Measurements from ENCODE around the gene POLR2I. TPM values are rescaled to one million over a fixed set of nuclear protein-coding genes. Genes with fewer than 3 reads are reported as not detected.
"Not testable (repeated sequence)": the region's sequence is repeated elsewhere in the genome, so short reads cannot be mapped to it uniquely, and the experiment has no call there.

POLR2I gene
- total and polyA plus RNA-seq, 3 donors from 2014 or later, result 106 to 307 (median 116) TPM

DNA sequence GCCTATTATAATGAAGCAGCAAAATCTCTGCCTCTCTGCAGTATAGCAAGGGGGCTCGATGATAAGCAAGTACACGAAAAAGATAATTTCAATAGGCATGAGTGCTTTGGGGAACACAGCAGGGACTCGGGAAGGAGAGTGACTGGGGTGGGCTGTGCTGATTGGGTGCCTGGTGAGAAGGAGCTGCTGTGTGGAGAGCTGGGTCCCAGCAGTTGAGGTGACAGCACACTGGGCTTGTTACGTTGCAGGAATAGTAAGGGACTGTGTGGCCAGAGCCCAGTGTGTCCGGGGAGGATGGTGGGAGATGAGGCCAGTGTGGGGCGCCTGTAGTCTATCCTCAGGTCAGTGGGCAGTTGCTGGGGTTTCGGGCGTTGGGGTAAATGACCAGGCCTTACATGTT lies 42.6 kb downstream of the POLR2I start:
- WGBS, 2 donors, result 85 to 93% methylated on average over 8 of the region's 8 CpGs
- Histone ChIP-seq H3K36me3 (ENCODE audit: low read depth, missing control alignments) (no peaks in the 10 kb centered on the region), H3K4me3 (no peak overlapping the region), H3K9me3 (no peaks in the 10 kb centered on the region), H3K27me3 (no peaks in the 10 kb centered on the region), H3K27ac (no peak overlapping the region), H3K4me1 (no peaks in the 10 kb centered on the region)
- intact Hi-C loops (cut with DNase I; ENCODE audit: low total_unique reads), result no loop called here
- no peak for DNase-seq
- TF ChIP-seq, protein P1, sequence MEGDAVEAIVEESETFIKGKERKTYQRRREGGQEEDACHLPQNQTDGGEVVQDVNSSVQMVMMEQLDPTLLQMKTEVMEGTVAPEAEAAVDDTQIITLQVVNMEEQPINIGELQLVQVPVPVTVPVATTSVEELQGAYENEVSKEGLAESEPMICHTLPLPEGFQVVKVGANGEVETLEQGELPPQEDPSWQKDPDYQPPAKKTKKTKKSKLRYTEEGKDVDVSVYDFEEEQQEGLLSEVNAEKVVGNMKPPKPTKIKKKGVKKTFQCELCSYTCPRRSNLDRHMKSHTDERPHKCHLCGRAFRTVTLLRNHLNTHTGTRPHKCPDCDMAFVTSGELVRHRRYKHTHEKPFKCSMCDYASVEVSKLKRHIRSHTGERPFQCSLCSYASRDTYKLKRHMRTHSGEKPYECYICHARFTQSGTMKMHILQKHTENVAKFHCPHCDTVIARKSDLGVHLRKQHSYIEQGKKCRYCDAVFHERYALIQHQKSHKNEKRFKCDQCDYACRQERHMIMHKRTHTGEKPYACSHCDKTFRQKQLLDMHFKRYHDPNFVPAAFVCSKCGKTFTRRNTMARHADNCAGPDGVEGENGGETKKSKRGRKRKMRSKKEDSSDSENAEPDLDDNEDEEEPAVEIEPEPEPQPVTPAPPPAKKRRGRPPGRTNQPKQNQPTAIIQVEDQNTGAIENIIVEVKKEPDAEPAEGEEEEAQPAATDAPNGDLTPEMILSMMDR (IDR thresholded peaks at IDR 0.05), result no peak
- no peak for TF ChIP-seq POLR2A (IDR thresholded peaks at IDR 0.05)

DNA sequence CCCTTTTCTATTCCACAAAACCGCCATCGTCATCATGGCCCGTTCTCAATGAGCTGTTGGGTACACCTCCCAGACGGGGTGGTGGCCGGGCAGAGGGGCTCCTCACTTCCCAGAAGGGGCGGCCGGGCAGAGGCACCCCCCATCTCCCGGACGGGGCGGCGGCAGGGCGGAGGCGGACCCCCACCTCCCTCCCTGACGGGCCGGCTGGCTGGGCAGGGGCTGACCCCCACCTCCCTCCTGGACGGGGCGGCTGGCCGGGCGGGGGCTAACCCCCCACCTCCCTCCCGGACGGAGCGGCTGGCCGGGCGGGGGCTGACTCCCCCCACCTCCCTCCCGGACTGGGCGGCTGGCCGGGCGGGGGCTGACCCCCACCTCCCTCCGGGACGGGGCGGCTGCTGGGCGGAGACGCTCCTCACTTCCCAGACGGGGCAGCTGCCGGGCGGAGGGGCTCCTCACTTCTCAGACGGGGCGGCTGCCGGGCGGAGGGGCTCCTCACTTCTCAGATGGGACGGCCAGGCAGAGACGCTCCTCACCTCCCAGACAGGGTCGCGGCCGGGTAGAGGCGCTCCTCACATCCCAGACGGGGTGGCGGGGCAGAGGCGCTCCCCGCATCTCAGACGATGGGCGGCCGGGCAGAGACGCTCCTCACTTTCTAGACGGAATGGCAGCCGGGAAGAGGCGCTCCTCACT lies 45.7 kb downstream of the POLR2I start:
- H3K27me3 ChIP-seq; H3K27ac ChIP-seq; H3K36me3 ChIP-seq (ENCODE audit: low read depth, missing control alignments); H3K4me3 ChIP-seq; H3K9me3 ChIP-seq; DNase-seq; intact Hi-C loops (cut with DNase I; ENCODE audit: low total_unique reads); H3K4me1 ChIP-seq: not testable (repeated sequence)
- WGBS, 2 donors, result 85 to 86% methylated on average over 8 to 51 of the region's 57 CpGs

DNA sequence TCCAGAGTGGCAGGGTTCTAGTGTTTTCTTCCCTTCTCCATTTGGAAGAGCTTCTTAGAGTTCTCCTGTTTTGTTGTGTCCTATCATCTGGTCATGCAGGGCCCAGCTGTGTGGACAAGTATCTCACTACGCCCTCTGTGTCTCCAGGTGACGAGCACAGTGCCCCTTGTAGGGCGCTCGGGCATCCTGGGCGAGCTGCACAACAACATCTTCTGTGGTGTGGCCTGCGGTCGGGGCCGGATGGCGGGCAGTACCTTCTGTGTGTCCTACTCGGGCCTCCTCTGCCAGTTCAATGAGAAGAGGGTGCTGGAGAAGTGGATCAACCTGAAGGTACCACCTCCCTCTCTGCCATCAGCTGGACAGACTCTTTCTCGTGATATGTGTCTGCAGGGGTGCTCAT lies 47.0 kb downstream of the POLR2I start:
- no peak for TF ChIP-seq POLR2A (IDR thresholded peaks at IDR 0.05)
- TF ChIP-seq, protein P1 (IDR thresholded peaks at IDR 0.05), result no peak
- H3K27me3 ChIP-seq, result no peaks in the 10 kb centered on the region
- no peaks in the 10 kb centered on the region for H3K4me1 ChIP-seq
- intact Hi-C loops (cut with DNase I; ENCODE audit: low total_unique reads), result no loop called here
- no peak for DNase-seq
- no peaks in the 10 kb centered on the region for H3K9me3 ChIP-seq
- H3K4me3 ChIP-seq, result no peak overlapping the region
- 92 to 96% methylated on average over 7 to 11 of the region's 11 CpGs for WGBS, 2 donors
- no peaks in the 10 kb centered on the region for H3K36me3 ChIP-seq (ENCODE audit: low read depth, missing control alignments)
- H3K27ac ChIP-seq, result no peak overlapping the region

DNA sequence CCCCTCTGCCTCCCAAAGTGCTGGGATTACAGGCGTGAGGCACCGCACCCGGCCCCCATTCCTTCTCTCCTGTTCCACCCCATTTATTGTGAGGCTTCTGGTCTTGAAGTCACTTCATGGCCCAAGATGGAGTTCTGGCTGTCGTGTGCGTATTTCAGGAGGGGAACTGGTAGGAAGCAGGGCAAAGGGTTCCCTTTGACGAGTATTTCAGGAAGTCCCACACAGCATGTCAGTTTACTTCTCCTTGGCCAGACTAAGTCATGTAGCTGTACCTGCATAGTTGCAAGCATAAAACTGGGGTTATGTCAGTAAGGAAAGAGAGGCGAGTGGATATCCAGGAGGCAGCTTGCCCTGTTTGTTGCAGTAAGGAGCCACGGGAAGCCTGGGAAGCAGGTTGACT lies 49.8 kb downstream of the POLR2I start:
- TF ChIP-seq POLR2A (IDR thresholded peaks at IDR 0.05), result no peak
- H3K4me1 ChIP-seq, result no peaks in the 10 kb centered on the region
- H3K4me3 ChIP-seq, result no peak overlapping the region
- no peak for DNase-seq
- H3K9me3 ChIP-seq, result no peaks in the 10 kb centered on the region
- intact Hi-C loops (cut with DNase I; ENCODE audit: low total_unique reads), result no loop called here
- no peak overlapping the region for H3K27ac ChIP-seq
- H3K27me3 ChIP-seq, result no peaks in the 10 kb centered on the region
- H3K36me3 ChIP-seq (ENCODE audit: low read depth, missing control alignments), result no peaks in the 10 kb centered on the region
- 93 to 96% methylated on average over 8 of the region's 8 CpGs for WGBS, 2 donors

Other genes with a start within 250 kb of the POLR2I start
- 10 to 100 TPM; 45.7 to 54.3 TPM for gene APLP1, start 246.3 kb downstream of the POLR2I start, total RNA-seq
- gene APLP1, start 246.3 kb downstream of the POLR2I start, polyA plus RNA-seq (ENCODE audit: insufficient read depth, low read depth, low replicate concordance), result 37.9 TPM
- gene NFKBID, start 214.3 kb downstream of the POLR2I start, total RNA-seq, result 1 to 10 TPM; 3.8 to 6.0 TPM
- 2.8 TPM for gene NFKBID, start 214.3 kb downstream of the POLR2I start, polyA plus RNA-seq (ENCODE audit: insufficient read depth, low read depth, low replicate concordance)
- gene HCST, start 212.3 kb downstream of the POLR2I start, total RNA-seq, result 1 to 10 TPM in 1 of 2 donors, under 1 TPM in 1; 0.87 to 3.5 TPM
- 16.8 TPM for gene HCST, start 212.3 kb downstream of the POLR2I start, polyA plus RNA-seq (ENCODE audit: insufficient read depth, low read depth, low replicate concordance)
- 10 to 100 TPM in 1 of 2 donors, 1 to 10 TPM in 1; 2.9 to 21.7 TPM for gene TYROBP, start 206.6 kb downstream of the POLR2I start, total RNA-seq
- gene TYROBP, start 206.6 kb downstream of the POLR2I start, polyA plus RNA-seq (ENCODE audit: insufficient read depth, low read depth, low replicate concordance), result 77.5 TPM
- gene LRFN3, start 178.5 kb downstream of the POLR2I start, total RNA-seq, result 10 to 100 TPM; 27.6 to 31.7 TPM
- 12.7 TPM for gene LRFN3, start 178.5 kb downstream of the POLR2I start, polyA plus RNA-seq (ENCODE audit: insufficient read depth, low read depth, low replicate concordance)
- gene SDHAF1, start 119.7 kb downstream of the POLR2I start, total RNA-seq, result 10 to 100 TPM; 40.6 to 55.0 TPM
- gene SDHAF1, start 119.7 kb downstream of the POLR2I start, polyA plus RNA-seq (ENCODE audit: insufficient read depth, low read depth, low replicate concordance), result 13.0 TPM
- 1 to 10 TPM in 1 of 2 donors, under 1 TPM in 1; 0.68 to 1.3 TPM for gene SYNE4, start 106.1 kb downstream of the POLR2I start, total RNA-seq
- 1.8 TPM for gene SYNE4, start 106.1 kb downstream of the POLR2I start, polyA plus RNA-seq (ENCODE audit: insufficient read depth, low read depth, low replicate concordance)
- gene ALKBH6, start 100.7 kb downstream of the POLR2I start, total RNA-seq, result 10 to 100 TPM; 22.8 to 26.3 TPM
- 11.9 TPM for gene ALKBH6, start 100.7 kb downstream of the POLR2I start, polyA plus RNA-seq (ENCODE audit: insufficient read depth, low read depth, low replicate concordance)
- 10 to 100 TPM; 20.7 to 24.2 TPM for gene CLIP3, start 82.0 kb downstream of the POLR2I start, total RNA-seq
- gene CLIP3, start 82.0 kb downstream of the POLR2I start, polyA plus RNA-seq (ENCODE audit: insufficient read depth, low read depth, low replicate concordance), result 18.2 TPM
- gene THAP8, start 60.6 kb downstream of the POLR2I start, total RNA-seq, result 10 to 100 TPM; 25.0 to 34.2 TPM
- gene THAP8, start 60.6 kb downstream of the POLR2I start, polyA plus RNA-seq (ENCODE audit: insufficient read depth, low read depth, low replicate concordance), result 25.8 TPM
- 100 to 1,000 TPM in 1 of 2 donors, 10 to 100 TPM in 1; 72.3 to 106 TPM for gene WDR62, start 60.0 kb downstream of the POLR2I start, total RNA-seq
- gene WDR62, start 60.0 kb downstream of the POLR2I start, polyA plus RNA-seq (ENCODE audit: insufficient read depth, low read depth, low replicate concordance), result 178 TPM
- 1 to 10 TPM; 3.3 to 3.4 TPM for gene OVOL3, start 3.7 kb downstream of the POLR2I start, total RNA-seq
- gene OVOL3, start 3.7 kb downstream of the POLR2I start, polyA plus RNA-seq (ENCODE audit: insufficient read depth, low read depth, low replicate concordance), result 2.6 TPM
- gene TBCB, start 593 bp upstream of the POLR2I start, total RNA-seq, result 100 to 1,000 TPM; 177 to 226 TPM
- 195 TPM for gene TBCB, start 593 bp upstream of the POLR2I start, polyA plus RNA-seq (ENCODE audit: insufficient read depth, low read depth, low replicate concordance)
- gene CAPNS1, start 25.2 kb upstream of the POLR2I start, total RNA-seq, result 100 to 1,000 TPM; 147 to 190 TPM
- 957 TPM for gene CAPNS1, start 25.2 kb upstream of the POLR2I start, polyA plus RNA-seq (ENCODE audit: insufficient read depth, low read depth, low replicate concordance)
- gene COX7A1, start 37.6 kb upstream of the POLR2I start, total RNA-seq, result 1 to 10 TPM in 1 of 2 donors, under 1 TPM in 1; 0.79 to 4.8 TPM
- 25.4 TPM for gene COX7A1, start 37.6 kb upstream of the POLR2I start, polyA plus RNA-seq (ENCODE audit: insufficient read depth, low read depth, low replicate concordance)
- 10 to 100 TPM in 1 of 2 donors, 1 to 10 TPM in 1; 7.7 to 10.3 TPM for gene ZNF565, start 99.8 kb upstream of the POLR2I start, total RNA-seq
- gene ZNF565, start 99.8 kb upstream of the POLR2I start, polyA plus RNA-seq (ENCODE audit: insufficient read depth, low read depth, low replicate concordance), result 11.6 TPM
- 10 to 100 TPM; 37.1 to 40.4 TPM for gene ZNF146, start 100.2 kb upstream of the POLR2I start, total RNA-seq
- gene ZNF146, start 100.2 kb upstream of the POLR2I start, polyA plus RNA-seq (ENCODE audit: insufficient read depth, low read depth, low replicate concordance), result 12.9 TPM

Data from testis (tissue), 3 donors.